Left ventricle myocardium inferior (tissue), 1 donor: Measurements from ENCODE around the gene NMBR. TPM values are rescaled to one million over a fixed set of nuclear protein-coding genes. Genes with fewer than 3 reads are reported as not detected.
A peak's percentile ranks its signal among the peaks of the same experiment; 100 is the strongest.
"Not testable (repeated sequence)": the region's sequence is repeated elsewhere in the genome, so short reads cannot be mapped to it uniquely, and the experiment has no call there.

Experiments
- DNase-seq: peaks from one replicate; pipeline ENCODE4 v3.0.0-alpha.2; 2020
- H3K27ac ChIP-seq: fragments of 200-600 bp; replicated peaks from 2 replicates; pipeline ENCODE4 v1.8.0; 2021
- H3K27me3 ChIP-seq: fragments of 200-600 bp; 2 replicates; pipeline ENCODE4 v1.8.0; 2021; ENCODE audit warnings: low read depth
- H3K36me3 ChIP-seq: fragments of 200-600 bp; 2 replicates; pipeline ENCODE4 v1.8.0; 2021
- H3K4me1 ChIP-seq: fragments of 200-600 bp; 2 replicates; pipeline ENCODE4 v1.8.0; 2021
- H3K4me3 ChIP-seq: fragments of 200-600 bp; 2 replicates; pipeline ENCODE4 v1.8.0; 2021; ENCODE audit warnings: mild to moderate bottlenecking, moderate library complexity
- H3K9me3 ChIP-seq: fragments of 200-600 bp; replicated peaks from 2 replicates; pipeline ENCODE4 v1.8.0; 2021
- intact Hi-C: fragments of 100-400 bp; cut with micrococcal nuclease; formaldehyde crosslinking; loops from one replicate; pipeline ENCODE4 v1.11.0; 2022
- total RNA-seq: library from RNA; stranded (reverse); fragmentation: NEBNext Ultra II Directional; extraction: Animal tissue kit (Norgen Biotek cat#: 25700); gene quantifications from one replicate; pipeline ENCODE4 v1.2.1, GENCODE V29; 2021
- TF ChIP-seq, protein P1 (sequence below): fragments of 200-600 bp; IDR thresholded peaks from 2 replicates; pipeline ENCODE4 v1.8.0; 2021; ENCODE audit warnings: antibody characterized with exemption, mild to moderate bottlenecking, borderline replicate concordance
- donor health status: DM: no; HTN: yes; CAD: no; lungs with severe emphysema.

Gene NMBR
- total RNA-seq, 1 donor from 2014 or later = not detected

DNA sequence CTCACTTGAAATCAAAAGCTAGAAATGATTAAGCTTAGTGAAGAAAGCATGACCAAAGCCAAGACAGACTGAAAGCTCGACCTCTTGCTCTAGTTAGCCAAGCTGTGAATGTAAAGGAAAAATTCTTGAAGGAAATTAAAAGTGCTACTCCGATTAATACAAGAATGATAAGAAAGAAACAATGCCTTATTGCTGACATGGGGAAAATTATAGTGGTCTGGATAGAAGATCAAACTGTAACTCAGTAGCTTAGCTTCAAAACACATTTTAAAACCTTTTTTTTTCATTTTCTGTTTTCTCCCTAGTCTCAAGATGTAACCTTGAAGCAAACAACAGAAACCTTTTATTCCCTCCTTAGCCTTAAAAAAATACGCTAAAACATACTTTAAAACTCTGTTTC, 25.6 kb downstream of the NMBR start:
- no peaks in the 10 kb centered on the region for H3K36me3 ChIP-seq
- no peak for DNase-seq
- no peaks in the 10 kb centered on the region for H3K9me3 ChIP-seq
- no peak overlapping the region for H3K27ac ChIP-seq
- no peaks in the 10 kb centered on the region for H3K27me3 ChIP-seq
- intact Hi-C loops = no loop called here
- H3K4me1 ChIP-seq = no peaks in the 10 kb centered on the region
- TF ChIP-seq, protein P1, sequence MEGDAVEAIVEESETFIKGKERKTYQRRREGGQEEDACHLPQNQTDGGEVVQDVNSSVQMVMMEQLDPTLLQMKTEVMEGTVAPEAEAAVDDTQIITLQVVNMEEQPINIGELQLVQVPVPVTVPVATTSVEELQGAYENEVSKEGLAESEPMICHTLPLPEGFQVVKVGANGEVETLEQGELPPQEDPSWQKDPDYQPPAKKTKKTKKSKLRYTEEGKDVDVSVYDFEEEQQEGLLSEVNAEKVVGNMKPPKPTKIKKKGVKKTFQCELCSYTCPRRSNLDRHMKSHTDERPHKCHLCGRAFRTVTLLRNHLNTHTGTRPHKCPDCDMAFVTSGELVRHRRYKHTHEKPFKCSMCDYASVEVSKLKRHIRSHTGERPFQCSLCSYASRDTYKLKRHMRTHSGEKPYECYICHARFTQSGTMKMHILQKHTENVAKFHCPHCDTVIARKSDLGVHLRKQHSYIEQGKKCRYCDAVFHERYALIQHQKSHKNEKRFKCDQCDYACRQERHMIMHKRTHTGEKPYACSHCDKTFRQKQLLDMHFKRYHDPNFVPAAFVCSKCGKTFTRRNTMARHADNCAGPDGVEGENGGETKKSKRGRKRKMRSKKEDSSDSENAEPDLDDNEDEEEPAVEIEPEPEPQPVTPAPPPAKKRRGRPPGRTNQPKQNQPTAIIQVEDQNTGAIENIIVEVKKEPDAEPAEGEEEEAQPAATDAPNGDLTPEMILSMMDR = no peak
- no peak overlapping the region for H3K4me3 ChIP-seq

DNA sequence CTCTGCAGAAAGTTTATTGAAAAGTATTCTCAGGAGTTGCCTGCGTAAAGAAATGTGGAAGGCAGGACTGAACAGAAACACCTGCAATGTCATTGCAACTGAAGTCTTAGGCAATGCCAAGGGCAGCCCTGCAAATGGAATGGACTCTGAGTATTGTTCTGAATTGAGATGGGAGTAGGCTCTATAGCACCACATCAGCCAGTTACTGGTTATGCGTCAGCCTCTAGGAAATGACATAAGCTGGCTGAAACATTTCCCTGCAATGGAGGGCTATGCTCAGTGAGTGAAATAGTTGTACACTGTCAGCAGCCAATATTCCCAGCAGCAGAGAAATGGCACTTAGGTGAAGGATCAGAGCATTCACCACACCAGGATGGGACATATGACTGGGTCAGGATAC, 28.0 kb downstream of the NMBR start:
- intact Hi-C loops = loop anchor here (10.0 kb wide), 1 partner anchor 444 kb away; no protein-coding TSS in a partner anchor
- H3K4me3 ChIP-seq = no peak overlapping the region
- TF ChIP-seq, protein P1 = no peak

DNA sequence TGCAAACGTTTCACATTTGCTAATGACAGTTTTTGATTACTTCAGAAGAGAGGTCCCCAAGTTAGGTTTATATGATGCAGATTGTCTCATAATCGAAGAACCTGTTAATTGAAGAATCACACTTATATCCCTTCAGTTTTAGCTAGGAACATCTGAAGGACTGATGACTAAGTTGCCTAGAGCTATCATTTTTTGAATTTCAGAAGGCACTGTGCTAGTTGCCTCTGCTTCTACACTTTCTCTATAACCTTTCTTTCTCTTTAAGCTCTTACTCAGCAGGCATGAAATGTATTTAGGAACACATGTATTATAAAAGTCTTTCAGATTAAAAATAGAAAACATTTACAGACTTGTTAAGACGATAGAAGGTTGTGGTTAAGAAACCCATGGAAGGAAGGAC, 28.6 kb downstream of the NMBR start:
- intact Hi-C loops = loop anchor here (10.0 kb wide), 1 partner anchor 444 kb away; no protein-coding TSS in a partner anchor
- Histone ChIP-seq H3K36me3 (no peaks in the 10 kb centered on the region), H3K4me3 (no peak overlapping the region), H3K27me3 (no peaks in the 10 kb centered on the region), H3K27ac (no peak overlapping the region), H3K9me3 (no peaks in the 10 kb centered on the region), H3K4me1 (no peaks in the 10 kb centered on the region)
- no peak for DNase-seq
- TF ChIP-seq, protein P1 = no peak

More for the DNA sequence above, 28.0 kb downstream of the NMBR start:
- Histone ChIP-seq H3K4me1 (no peaks in the 10 kb centered on the region), H3K27ac (no peak overlapping the region), H3K36me3 (no peaks in the 10 kb centered on the region), H3K27me3 (no peaks in the 10 kb centered on the region), H3K9me3 (no peaks in the 10 kb centered on the region)
- DNase-seq = no peak

DNA sequence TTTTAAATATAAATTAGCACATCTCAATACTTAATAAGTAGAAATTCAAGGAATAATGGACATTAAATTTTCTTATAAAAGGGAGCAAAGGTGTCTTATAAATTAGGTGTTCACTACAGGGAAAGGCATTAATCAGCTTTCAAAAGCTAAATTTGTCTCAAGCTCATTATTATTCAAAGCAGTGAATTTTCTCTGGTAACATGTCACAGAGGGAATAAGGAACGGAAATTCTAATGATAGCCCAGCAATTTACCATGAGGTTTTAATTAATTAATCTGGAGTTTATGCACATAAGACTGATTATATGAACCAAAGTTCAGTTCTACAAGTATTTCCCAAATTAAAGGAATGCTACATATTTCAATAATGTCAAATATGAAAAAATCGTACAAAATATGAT, 29.6 kb downstream of the NMBR start:
- Histone ChIP-seq H3K4me3 (no peak overlapping the region), H3K36me3 (no peaks in the 10 kb centered on the region), H3K27me3 (no peaks in the 10 kb centered on the region), H3K27ac (no peak overlapping the region), H3K9me3 (no peaks in the 10 kb centered on the region), H3K4me1 (no peaks in the 10 kb centered on the region)
- no peak for DNase-seq
- intact Hi-C loops = loop anchor here (10.0 kb wide), 1 partner anchor 443 kb away; no protein-coding TSS in a partner anchor
- TF ChIP-seq, protein P1 = no peak

DNA sequence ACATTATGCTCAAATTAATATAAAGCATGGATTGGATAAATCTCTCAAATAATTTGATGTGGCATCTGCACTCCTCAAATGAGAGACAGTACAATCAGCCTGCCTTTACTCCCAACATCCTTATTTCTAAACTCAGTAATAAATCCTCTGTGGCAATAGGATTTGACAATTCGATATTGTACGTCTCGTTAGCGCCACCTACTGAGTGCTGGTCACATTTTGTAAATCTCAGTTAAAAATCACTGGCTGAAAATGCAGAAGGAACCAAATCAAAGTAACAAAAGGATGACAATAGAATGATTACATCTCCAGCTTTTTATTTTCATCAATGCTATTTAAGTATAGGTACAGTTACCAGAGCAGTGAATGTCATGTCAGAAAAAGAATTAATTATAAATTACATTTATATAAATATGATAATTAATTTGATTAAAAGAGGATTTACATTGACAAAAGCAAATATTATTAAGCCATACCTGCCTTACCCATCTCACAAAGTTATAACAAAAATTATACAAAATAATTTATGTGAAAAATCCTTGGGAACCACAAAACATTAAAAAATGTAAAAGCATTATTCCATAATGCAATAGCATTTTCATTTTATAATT, 34.4 kb downstream of the NMBR start:
- Histone ChIP-seq H3K36me3 (no peaks in the 10 kb centered on the region), H3K4me1 (no peaks in the 10 kb centered on the region), H3K27ac (no peak overlapping the region), H3K9me3 (no peaks in the 10 kb centered on the region), H3K4me3 (no peak overlapping the region), H3K27me3 (no peaks in the 10 kb centered on the region)
- intact Hi-C loops = loop anchor here (10.0 kb wide), 1 partner anchor 438 kb away; no protein-coding TSS in a partner anchor
- DNase-seq = peak; percentile 27
- TF ChIP-seq, protein P1 = peak; percentile 73

DNA sequence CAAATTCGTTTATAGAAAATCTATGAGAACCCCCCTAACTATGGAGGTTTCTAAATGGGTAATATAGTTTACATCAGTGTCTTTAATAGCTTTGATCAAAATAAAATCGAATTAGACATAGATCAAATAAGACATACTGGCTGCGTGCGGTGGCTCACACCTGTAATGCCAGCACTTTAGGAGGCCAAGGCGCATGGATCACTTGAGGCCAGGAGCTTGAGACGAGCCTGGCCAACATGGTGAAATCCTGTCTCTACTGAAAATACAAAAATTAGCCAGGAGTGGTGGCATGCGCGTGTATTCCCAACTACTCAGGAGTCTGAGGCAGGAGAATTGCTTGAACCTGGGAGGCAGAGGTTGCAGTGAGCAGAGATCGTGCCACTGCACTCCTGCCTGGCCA, 36.1 kb downstream of the NMBR start:
- not testable (repeated sequence) for H3K27ac ChIP-seq, H3K4me1 ChIP-seq, H3K36me3 ChIP-seq, H3K4me3 ChIP-seq, DNase-seq, H3K9me3 ChIP-seq, H3K27me3 ChIP-seq
- intact Hi-C loops = loop anchor here (10.0 kb wide), 1 partner anchor 436 kb away; no protein-coding TSS in a partner anchor

DNA sequence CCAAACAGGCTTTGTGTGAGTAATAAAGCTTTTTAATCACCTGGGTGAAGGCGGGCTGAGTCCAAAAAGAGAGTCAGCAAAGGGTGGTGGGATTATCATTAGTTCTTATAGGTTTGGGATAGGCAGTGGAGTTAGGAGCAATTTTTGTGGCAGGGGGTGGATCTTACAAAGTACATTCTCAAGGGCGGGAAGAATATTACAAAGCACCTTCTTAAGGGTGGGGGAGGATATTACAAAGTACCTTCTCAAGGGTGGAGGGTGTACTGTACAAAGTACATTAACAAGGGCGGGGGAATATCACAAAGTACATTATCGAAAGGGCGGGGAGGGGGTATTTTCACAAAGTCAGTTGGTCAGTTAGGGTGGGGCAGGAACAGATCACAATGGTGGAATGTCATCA, 42.1 kb downstream of the NMBR start:
- H3K27ac ChIP-seq, intact Hi-C loops, H3K4me1 ChIP-seq, DNase-seq, H3K36me3 ChIP-seq, H3K27me3 ChIP-seq, H3K4me3 ChIP-seq, H3K9me3 ChIP-seq: not testable (repeated sequence)
